OCI-LY1 (cell line): ENCODE data around the gene PRPF31.

Experiments
- CTCF ChIP-seq: fragments of 200-600 bp; sonication (generic), shearing (Covaris generic); IDR thresholded peaks from 2 replicates; pipeline ENCODE4 v1.5.1; 2017; ENCODE audit warnings: mild to moderate bottlenecking, antibody characterized with exemption, low read length, moderate library complexity, mixed read lengths
- EZH2 ChIP-seq: fragments of 200-600 bp; sonication (generic), shearing (Covaris generic); IDR thresholded peaks from 2 replicates; pipeline ENCODE4 v1.8.0; 2017; ENCODE audit warnings: borderline replicate concordance, mixed run types, mild to moderate bottlenecking, antibody characterized with exemption, low read length, moderate library complexity, mixed read lengths

- TF ChIP-seq CTCF = no peak
- TF ChIP-seq EZH2 = no peak
Measured at GRCh38 chr19:54109651-54110050, 5.9 kb upstream of the PRPF31 start.
